NCI-H82 treated with DMSO at 0.1 percent for 48 hours (cell line): ENCODE data around the gene HECW1.
"Not testable (repeated sequence)": the region's sequence is repeated elsewhere in the genome, so short reads cannot be mapped to it uniquely, and the experiment has no call there.

Experiments
- DNase-seq: peaks from one replicate; lab custom pipeline; 2025; ENCODE audit not compliant: unreplicated experiment; lab: John Stamatoyannopoulos, UW

HECW1 gene

GRCh38 chr7:43302773-43303460 lies 190.5 kb downstream of the HECW1 start:
- no peak for DNase-seq

- DNase-seq = no peak
Observed at GRCh38 chr7:43303740-43304241, 191.3 kb downstream of the HECW1 start.

GRCh38 chr7:43306404-43306803 lies 194.0 kb downstream of the HECW1 start:
- no peak for DNase-seq

GRCh38 chr7:43307522-43307921 lies 195.1 kb downstream of the HECW1 start:
- DNase-seq = no peak

- no peak for DNase-seq
Observed at GRCh38 chr7:43308913-43309705, 196.7 kb downstream of the HECW1 start.

- no peak for DNase-seq
Observed at GRCh38 chr7:43309706-43310022, 197.2 kb downstream of the HECW1 start.

- no peak for DNase-seq
Observed at GRCh38 chr7:43311052-43311451, 198.6 kb downstream of the HECW1 start.

- no peak for DNase-seq
Observed at GRCh38 chr7:43311694-43312093, 199.2 kb downstream of the HECW1 start.

GRCh38 chr7:43313628-43314378 lies 201.4 kb downstream of the HECW1 start:
- DNase-seq = no peak

GRCh38 chr7:43314379-43315158 lies 202.1 kb downstream of the HECW1 start:
- no peak for DNase-seq

GRCh38 chr7:43317075-43317474 lies 204.6 kb downstream of the HECW1 start:
- no peak for DNase-seq

- no peak for DNase-seq
Observed at GRCh38 chr7:43318188-43318770, 205.8 kb downstream of the HECW1 start.

- DNase-seq = no peak
Observed at GRCh38 chr7:43325595-43325994, 213.1 kb downstream of the HECW1 start.

GRCh38 chr7:43328336-43328735 lies 215.9 kb downstream of the HECW1 start:
- no peak for DNase-seq

GRCh38 chr7:43328785-43329380 lies 216.4 kb downstream of the HECW1 start:
- DNase-seq = no peak

GRCh38 chr7:43332193-43332796 lies 219.8 kb downstream of the HECW1 start:
- no peak for DNase-seq

GRCh38 chr7:43337191-43337590 lies 224.7 kb downstream of the HECW1 start:
- no peak for DNase-seq

GRCh38 chr7:43337811-43338210 lies 225.4 kb downstream of the HECW1 start:
- no peak for DNase-seq

- DNase-seq = no peak
Observed at GRCh38 chr7:43341132-43341531, 228.7 kb downstream of the HECW1 start.

GRCh38 chr7:43343417-43343816 lies 231.0 kb downstream of the HECW1 start:
- not testable (repeated sequence) for DNase-seq
